ENCODE measurements around the gene BRF1.

BRF1 gene

GRCh38 chr14:105271224-105271890 lies 29.4 kb downstream of the BRF1 start:
- no peak overlapping the region for H3K27ac ChIP-seq

GRCh38 chr14:105269405-105269804 lies 31.4 kb downstream of the BRF1 start:
- TF ChIP-seq ZFX (IDR thresholded peaks at IDR 0.05) (no peak), CTCF (conservative IDR thresholded peaks at IDR 0.05) (no peak)
- H3K27ac ChIP-seq = no peak overlapping the region

More at GRCh38 chr14:105271224-105271890, 29.4 kb downstream of the BRF1 start:
- TF ChIP-seq CTCF (conservative IDR thresholded peaks at IDR 0.05) (no peak), ZFX (IDR thresholded peaks at IDR 0.05) (no peak)

- H3K27ac ChIP-seq = no peak overlapping the region
- no peak for TF ChIP-seq ZFX (IDR thresholded peaks at IDR 0.05)
- no peak for TF ChIP-seq CTCF (conservative IDR thresholded peaks at IDR 0.05)
These were observed 32.0 kb downstream of the BRF1 start for GRCh38 chr14:105268736-105269354.

GRCh38 chr14:105267820-105268548 lies 32.8 kb downstream of the BRF1 start:
- no peak for TF ChIP-seq ZFX (IDR thresholded peaks at IDR 0.05)
- TF ChIP-seq CTCF (conservative IDR thresholded peaks at IDR 0.05) = no peak
- H3K27ac ChIP-seq = no peak overlapping the region

GRCh38 chr14:105261781-105262180 lies 39.0 kb downstream of the BRF1 start:
- TF ChIP-seq ZFX (IDR thresholded peaks at IDR 0.05) = no peak
- no peak for TF ChIP-seq CTCF (conservative IDR thresholded peaks at IDR 0.05)
- H3K27ac ChIP-seq = no peak overlapping the region

- H3K27ac ChIP-seq = no peak overlapping the region
- no peak for TF ChIP-seq ZFX (IDR thresholded peaks at IDR 0.05)
- no peak for TF ChIP-seq CTCF (conservative IDR thresholded peaks at IDR 0.05)
These were observed 39.8 kb downstream of the BRF1 start for GRCh38 chr14:105260959-105261358.

GRCh38 chr14:105258846-105259245 lies 42.0 kb downstream of the BRF1 start:
- TF ChIP-seq ZFX (IDR thresholded peaks at IDR 0.05) (no peak), CTCF (conservative IDR thresholded peaks at IDR 0.05) (no peak)
- no peak overlapping the region for H3K27ac ChIP-seq
